ENCODE results near the gene LDLRAD1.

LDLRAD1 gene

GRCh38 chr1:54012008-54012325 is 6.0 kb downstream of the LDLRAD1 start:
- TF ChIP-seq POLR2AphosphoS5 (IDR thresholded peaks at IDR 0.05; ENCODE audit: low read depth, low read length) (no peak), TAF1 (IDR thresholded peaks at IDR 0.05; ENCODE audit: borderline replicate concordance, insufficient read depth, low read length) (no peak), REST (IDR thresholded peaks at IDR 0.05; ENCODE audit: insufficient read depth in 1 of 2, low read depth in 2 of 2, low read length in 2 of 2) (no peak), FOXP2 (optimal IDR thresholded peaks at IDR 0.05; ENCODE audit: borderline replicate concordance, extremely low read depth, extremely low read length, insufficient read depth) (no peak), SIN3A (IDR thresholded peaks at IDR 0.05; ENCODE audit: borderline replicate concordance, insufficient read depth, low read length) (no peak)

DNA sequence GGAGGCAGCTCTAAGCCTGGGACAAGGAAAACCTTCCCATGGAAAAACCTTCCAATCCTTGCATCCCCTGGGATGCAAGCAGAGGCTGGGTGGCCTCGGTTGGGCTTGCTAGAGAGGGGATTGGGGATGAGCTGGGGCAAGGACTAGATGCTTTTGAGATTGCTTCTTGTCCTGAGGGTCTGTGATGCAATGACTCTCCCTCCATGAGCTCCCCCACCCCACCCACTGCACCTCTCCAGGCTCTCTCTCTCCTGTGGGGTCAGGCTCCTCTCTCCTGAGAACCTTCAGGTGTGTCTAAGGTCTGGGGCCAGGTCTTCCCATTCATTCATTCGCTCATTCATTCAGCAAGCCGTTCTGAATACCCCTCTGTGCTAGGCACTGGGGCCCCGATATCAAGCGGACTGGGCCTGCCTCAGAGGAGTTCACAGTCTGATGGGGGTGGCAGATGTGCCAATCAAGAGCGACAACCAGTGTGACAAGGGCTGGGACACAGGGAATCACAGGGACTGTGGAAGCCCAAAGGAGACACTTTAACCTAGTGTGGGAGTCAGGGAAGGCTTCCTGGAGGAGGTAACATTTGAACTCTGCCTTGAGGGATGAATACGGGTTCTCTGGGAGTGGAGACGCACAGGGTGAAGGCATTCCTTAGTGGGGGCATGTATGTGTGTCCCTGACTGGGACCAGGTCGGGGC is 6.5 kb downstream of the LDLRAD1 start:
- TF ChIP-seq SIN3A (IDR thresholded peaks at IDR 0.05; ENCODE audit: borderline replicate concordance, insufficient read depth, low read length): no peak
- no peak for TF ChIP-seq REST (IDR thresholded peaks at IDR 0.05; ENCODE audit: insufficient read depth in 1 of 2, low read depth in 2 of 2, low read length in 2 of 2)
- TF ChIP-seq FOXP2 (optimal IDR thresholded peaks at IDR 0.05; ENCODE audit: borderline replicate concordance, extremely low read depth, extremely low read length, insufficient read depth): no peak
- TF ChIP-seq POLR2AphosphoS5 (IDR thresholded peaks at IDR 0.05; ENCODE audit: low read depth, low read length): no peak
- no peak for TF ChIP-seq TAF1 (IDR thresholded peaks at IDR 0.05; ENCODE audit: borderline replicate concordance, insufficient read depth, low read length)

DNA sequence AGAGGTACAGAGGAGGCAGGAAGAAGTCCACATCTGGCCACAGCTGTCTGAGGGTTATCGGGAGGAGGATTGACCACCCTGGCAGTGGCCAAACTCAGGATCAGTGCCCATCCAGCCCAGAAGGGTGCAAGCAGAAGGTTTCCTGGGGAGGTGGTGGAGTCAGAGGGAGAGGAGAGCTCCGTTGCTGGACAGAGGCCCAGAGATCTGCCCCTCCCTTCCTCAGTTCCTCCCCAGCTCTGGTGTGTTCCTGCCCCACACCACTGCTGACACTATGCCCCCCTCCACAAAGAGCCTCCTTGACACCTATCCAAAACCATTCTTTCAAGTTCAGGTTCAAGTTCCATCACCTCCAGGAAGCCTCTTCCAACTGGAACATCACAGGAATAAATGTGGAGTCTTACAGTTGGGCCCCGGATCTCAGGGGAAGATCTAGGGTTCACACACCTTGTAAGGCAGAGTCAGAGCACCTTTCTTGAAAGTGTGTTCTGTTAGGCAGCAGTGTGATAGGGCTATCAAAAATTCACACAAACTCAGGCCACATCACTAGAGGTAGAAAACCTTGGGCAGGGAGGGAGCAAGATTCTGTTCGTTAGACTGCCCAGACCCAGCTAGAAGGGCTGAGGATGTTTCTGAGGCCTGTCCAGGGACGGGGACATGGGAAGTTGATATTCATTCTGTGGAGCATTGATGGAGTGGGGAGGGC is 7.4 kb downstream of the LDLRAD1 start:
- TF ChIP-seq REST (IDR thresholded peaks at IDR 0.05; ENCODE audit: insufficient read depth in 1 of 2, low read depth in 2 of 2, low read length in 2 of 2) (peak; percentile 47 to 51; a peak in 1 of 4 replicates), POLR2AphosphoS5 (IDR thresholded peaks at IDR 0.05; ENCODE audit: low read depth, low read length) (no peak)

GRCh38 chr1:54009406-54009805 is 8.6 kb downstream of the LDLRAD1 start:
- TF ChIP-seq SIN3A (IDR thresholded peaks at IDR 0.05; ENCODE audit: borderline replicate concordance, insufficient read depth, low read length): no peak
- TF ChIP-seq FOXP2 (optimal IDR thresholded peaks at IDR 0.05; ENCODE audit: borderline replicate concordance, extremely low read depth, extremely low read length, insufficient read depth): no peak
- TF ChIP-seq POLR2AphosphoS5 (IDR thresholded peaks at IDR 0.05; ENCODE audit: low read depth, low read length): no peak
- no peak for TF ChIP-seq TAF1 (IDR thresholded peaks at IDR 0.05; ENCODE audit: borderline replicate concordance, insufficient read depth, low read length)
- no peak for TF ChIP-seq REST (IDR thresholded peaks at IDR 0.05; ENCODE audit: insufficient read depth in 1 of 2, low read depth in 2 of 2, low read length in 2 of 2)
